Measurements from ENCODE around the gene TPCN2. TPM values are rescaled to one million over a fixed set of nuclear protein-coding genes. Genes with fewer than 3 reads are reported as not detected.

Gene TPCN2
- total RNA-seq, 1 experiment from 2014 or later: 28.9 TPM

DNA sequence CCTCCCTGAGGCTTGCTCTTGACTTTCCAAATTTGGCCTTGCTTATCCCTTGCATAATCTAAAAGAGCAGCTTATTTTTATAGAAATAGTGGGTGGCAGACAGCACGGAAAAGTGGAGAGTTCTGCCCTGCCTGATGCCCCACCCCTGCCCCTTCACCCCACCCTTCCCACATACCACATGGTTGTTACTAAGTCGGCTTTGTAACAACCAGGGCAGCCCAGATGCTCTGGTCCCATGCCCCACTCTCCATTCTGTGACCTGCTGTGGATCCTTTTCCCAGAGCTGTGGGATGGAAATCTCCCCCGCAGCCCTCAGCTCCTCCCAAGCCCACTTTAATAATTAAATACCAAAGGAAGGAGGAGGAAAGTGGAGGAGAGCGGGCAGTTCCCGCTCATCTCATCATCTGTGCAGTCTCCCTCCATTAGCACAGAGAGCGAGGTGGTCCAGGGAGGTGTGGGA is 46.6 kb upstream of the TPCN2 start:
- no peaks in the 10 kb centered on the region for H3K27me3 ChIP-seq (replicated peaks; ENCODE audit: insufficient read depth, low read depth, low read length, poor library complexity)
- intact Hi-C loops (cut with micrococcal nuclease; ENCODE audit: unreplicated experiment): no loop called here
- no peak for TF ChIP-seq EZH2 (IDR thresholded peaks at IDR 0.05; ENCODE audit: borderline replicate concordance, low read depth, low read length, poor library complexity, severe bottlenecking)
- no peak for TF ChIP-seq CTCF (conservative IDR thresholded peaks at IDR 0.05; ENCODE audit: low read depth, low read length)
- H3K4me1 ChIP-seq (ENCODE audit: insufficient read depth, low read length, poor library complexity, severe bottlenecking): peaks cover 3% of the 10 kb centered on the region
- CTCF ChIA-PET: no interaction called here
- H3K4me3 ChIP-seq (ENCODE audit: low read depth, low read length, poor library complexity, severe bottlenecking): no peak overlapping the region
- no peak overlapping the region for H3K27ac ChIP-seq (ENCODE audit: low read depth, low read length, poor library complexity, severe bottlenecking)
- POLR2A ChIA-PET (ENCODE audit: low non-redundant PET): no interaction called here
- H3K36me3 ChIP-seq (ENCODE audit: insufficient read depth, low read length, poor library complexity, severe bottlenecking): no peaks in the 10 kb centered on the region
- DNase-seq (ENCODE audit: low spot score): no peak
- no TSS peak for BruUV-seq (replicated peaks)
- no peaks in the 10 kb centered on the region for H3K9me3 ChIP-seq (ENCODE audit: low read depth, low read length, poor library complexity, severe bottlenecking)

DNA sequence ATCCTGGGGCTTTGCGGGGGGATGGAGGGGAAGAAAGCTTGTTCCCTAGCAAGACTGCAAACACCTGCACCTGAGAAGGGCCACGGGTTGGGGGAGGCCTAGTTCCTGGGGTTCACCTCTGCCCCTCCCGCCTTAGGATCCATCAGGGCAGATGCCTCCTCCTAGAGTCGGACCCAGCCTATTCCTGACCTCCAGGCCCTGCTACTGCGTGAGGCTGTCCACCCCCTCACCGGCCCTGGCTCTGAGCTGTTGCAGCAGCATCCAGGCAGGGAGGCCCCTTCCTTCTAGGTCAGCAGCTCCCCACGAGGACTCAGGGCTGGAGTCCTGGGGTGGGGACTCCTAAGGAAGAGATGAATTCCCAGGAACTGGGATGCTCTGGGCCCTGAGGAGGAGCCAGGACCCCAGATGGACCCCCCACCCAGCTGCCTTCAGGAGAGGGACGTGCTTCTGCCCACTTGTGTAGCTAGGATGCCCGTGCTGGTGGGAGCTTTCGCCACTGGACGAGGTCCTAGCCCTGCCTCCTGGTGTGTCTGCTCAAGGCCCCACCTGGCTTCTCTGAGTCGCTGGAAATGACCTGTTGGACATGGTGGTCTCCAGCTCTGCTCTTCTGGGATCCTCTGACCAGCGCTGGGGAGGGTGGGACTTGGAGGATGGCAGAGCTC is 46.0 kb upstream of the TPCN2 start:
- no peak overlapping the region for H3K4me3 ChIP-seq (ENCODE audit: low read depth, low read length, poor library complexity, severe bottlenecking)
- no peak for DNase-seq (ENCODE audit: low spot score)
- no peaks in the 10 kb centered on the region for H3K27me3 ChIP-seq (replicated peaks; ENCODE audit: insufficient read depth, low read depth, low read length, poor library complexity)
- TF ChIP-seq CTCF (conservative IDR thresholded peaks at IDR 0.05; ENCODE audit: low read depth, low read length) (no peak), EZH2 (IDR thresholded peaks at IDR 0.05; ENCODE audit: borderline replicate concordance, low read depth, low read length, poor library complexity, severe bottlenecking) (no peak)
- ChIA-PET POLR2A (ENCODE audit: low non-redundant PET) (no interaction called here), CTCF (no interaction called here)
- no peaks in the 10 kb centered on the region for H3K36me3 ChIP-seq (ENCODE audit: insufficient read depth, low read length, poor library complexity, severe bottlenecking)
- H3K27ac ChIP-seq (ENCODE audit: low read depth, low read length, poor library complexity, severe bottlenecking): no peak overlapping the region
- no TSS peak for BruUV-seq (replicated peaks)
- no peaks in the 10 kb centered on the region for H3K9me3 ChIP-seq (ENCODE audit: low read depth, low read length, poor library complexity, severe bottlenecking)
- peaks cover 3% of the 10 kb centered on the region for H3K4me1 ChIP-seq (ENCODE audit: insufficient read depth, low read length, poor library complexity, severe bottlenecking)
- intact Hi-C loops (cut with micrococcal nuclease; ENCODE audit: unreplicated experiment): no loop called here

GRCh38 chr11:69003301-69003865 is 45.3 kb upstream of the TPCN2 start:
- DNase-seq (ENCODE audit: low spot score): no peak
- Histone ChIP-seq H3K9me3 (ENCODE audit: low read depth, low read length, poor library complexity, severe bottlenecking) (no peaks in the 10 kb centered on the region), H3K27ac (ENCODE audit: low read depth, low read length, poor library complexity, severe bottlenecking) (no peak overlapping the region), H3K27me3 (replicated peaks; ENCODE audit: insufficient read depth, low read depth, low read length, poor library complexity) (no peaks in the 10 kb centered on the region), H3K36me3 (ENCODE audit: insufficient read depth, low read length, poor library complexity, severe bottlenecking) (no peaks in the 10 kb centered on the region), H3K4me1 (ENCODE audit: insufficient read depth, low read length, poor library complexity, severe bottlenecking) (peaks cover 1% of the 10 kb centered on the region), H3K4me3 (ENCODE audit: low read depth, low read length, poor library complexity, severe bottlenecking) (no peak overlapping the region)
- ChIA-PET CTCF (no interaction called here), POLR2A (ENCODE audit: low non-redundant PET) (no interaction called here)
- intact Hi-C loops (cut with micrococcal nuclease; ENCODE audit: unreplicated experiment): no loop called here
- no peak for TF ChIP-seq EZH2 (IDR thresholded peaks at IDR 0.05; ENCODE audit: borderline replicate concordance, low read depth, low read length, poor library complexity, severe bottlenecking)
- no peak for TF ChIP-seq CTCF (conservative IDR thresholded peaks at IDR 0.05; ENCODE audit: low read depth, low read length)
- BruUV-seq (replicated peaks): no TSS peak

All from A673 (cell line).